ENCODE results near the gene TIGD4.

TIGD4 gene

DNA sequence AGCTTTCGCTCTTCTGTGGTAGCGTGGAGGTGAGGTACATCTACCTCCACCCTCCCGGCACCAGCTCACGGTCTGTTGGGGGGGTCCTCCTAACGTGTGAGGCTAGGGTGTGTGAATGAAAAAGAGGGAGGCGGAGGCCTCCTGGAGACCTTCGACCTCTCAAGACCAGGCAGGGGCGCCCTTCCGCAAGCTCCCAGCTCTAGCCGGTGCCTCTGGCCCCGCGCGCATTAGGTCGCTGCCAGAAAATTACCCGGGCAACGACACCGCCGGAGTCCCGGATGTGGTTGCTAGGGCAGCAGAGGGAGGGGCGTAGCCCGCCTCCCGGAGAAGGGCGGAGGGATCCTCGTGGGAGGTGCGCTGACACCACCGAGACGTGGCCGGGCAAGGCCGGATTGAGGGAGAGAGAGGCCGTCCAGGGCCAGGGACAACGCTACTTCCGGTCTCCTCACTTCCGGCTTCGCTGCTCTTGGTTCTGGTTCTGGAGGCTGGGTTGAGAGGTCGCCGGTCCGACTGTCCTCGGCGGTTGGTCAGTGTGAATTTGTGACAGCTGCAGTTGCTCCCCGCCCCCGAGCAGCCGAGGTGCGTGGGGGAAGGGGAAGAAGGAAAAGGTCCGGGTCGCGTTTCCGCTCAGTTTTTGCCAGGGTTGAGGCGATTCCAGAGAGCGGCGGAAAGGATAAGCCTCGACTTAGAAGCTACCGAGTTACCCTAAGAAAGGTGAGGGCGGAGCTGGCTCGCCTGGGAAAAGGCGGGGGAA lies at the start of gene TIGD4, which contains the start of gene ARFIP1:
Gene TIGD4 (minus strand): TSS at position 218 of the 754 bp plus-strand sequence. CDS start 8,726 bp downstream, outside the sequence.
Gene ARFIP1 (plus strand): TSS at position 442 of the 754 bp plus-strand sequence. CDS start 49,680 bp downstream, outside the sequence.
- peak within 1 kb of the TSS; percentile 75 for H3K4me3 ChIP-seq (ENCODE audit: low read depth, low read length)
- TF ChIP-seq, protein P1, sequence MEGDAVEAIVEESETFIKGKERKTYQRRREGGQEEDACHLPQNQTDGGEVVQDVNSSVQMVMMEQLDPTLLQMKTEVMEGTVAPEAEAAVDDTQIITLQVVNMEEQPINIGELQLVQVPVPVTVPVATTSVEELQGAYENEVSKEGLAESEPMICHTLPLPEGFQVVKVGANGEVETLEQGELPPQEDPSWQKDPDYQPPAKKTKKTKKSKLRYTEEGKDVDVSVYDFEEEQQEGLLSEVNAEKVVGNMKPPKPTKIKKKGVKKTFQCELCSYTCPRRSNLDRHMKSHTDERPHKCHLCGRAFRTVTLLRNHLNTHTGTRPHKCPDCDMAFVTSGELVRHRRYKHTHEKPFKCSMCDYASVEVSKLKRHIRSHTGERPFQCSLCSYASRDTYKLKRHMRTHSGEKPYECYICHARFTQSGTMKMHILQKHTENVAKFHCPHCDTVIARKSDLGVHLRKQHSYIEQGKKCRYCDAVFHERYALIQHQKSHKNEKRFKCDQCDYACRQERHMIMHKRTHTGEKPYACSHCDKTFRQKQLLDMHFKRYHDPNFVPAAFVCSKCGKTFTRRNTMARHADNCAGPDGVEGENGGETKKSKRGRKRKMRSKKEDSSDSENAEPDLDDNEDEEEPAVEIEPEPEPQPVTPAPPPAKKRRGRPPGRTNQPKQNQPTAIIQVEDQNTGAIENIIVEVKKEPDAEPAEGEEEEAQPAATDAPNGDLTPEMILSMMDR (IDR thresholded peaks at IDR 0.05; ENCODE audit: low read depth, low read length): peak; percentile 72
- peak within 1 kb of the TSS; percentile 86 for H3K27ac ChIP-seq
- no peaks in the 10 kb centered on the region for H3K9me3 ChIP-seq (ENCODE audit: severe bottlenecking)
- H3K36me3 ChIP-seq: peaks cover 11% of the 10 kb centered on the region
- DNase-seq: peak; percentile 100
- no peaks in the 10 kb centered on the region for H3K27me3 ChIP-seq (ENCODE audit: insufficient read depth, low read depth, severe bottlenecking)

DNA sequence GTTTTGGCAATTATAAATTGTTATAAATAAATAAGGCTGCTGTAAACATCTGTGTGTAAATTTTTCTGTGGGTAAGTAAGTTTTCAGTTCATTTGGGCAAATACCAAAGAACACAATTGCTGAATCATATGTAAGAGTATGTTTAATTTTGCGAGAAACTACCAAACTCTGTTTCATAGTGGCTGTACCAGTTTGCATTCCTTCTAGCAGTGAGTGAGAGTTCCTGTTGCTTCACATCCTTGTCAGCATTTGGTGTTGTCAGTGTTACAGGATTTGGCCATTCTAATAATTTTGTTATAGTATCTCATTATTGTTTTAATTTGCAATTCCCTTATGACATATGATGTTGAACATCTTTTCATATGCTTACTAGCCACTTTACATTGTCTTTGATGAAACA lies 48.6 kb upstream of the TIGD4 start:
- TF ChIP-seq, protein P1 (IDR thresholded peaks at IDR 0.05; ENCODE audit: low read depth, low read length): no peak
- no peak overlapping the region for H3K27ac ChIP-seq
- H3K36me3 ChIP-seq: peaks cover 12% of the 10 kb centered on the region
- no peak overlapping the region for H3K4me3 ChIP-seq (ENCODE audit: low read depth, low read length)
- no peak for DNase-seq
- no peaks in the 10 kb centered on the region for H3K9me3 ChIP-seq (ENCODE audit: severe bottlenecking)
- no peaks in the 10 kb centered on the region for H3K27me3 ChIP-seq (ENCODE audit: insufficient read depth, low read depth, severe bottlenecking)

GRCh38 chr4:152825336-152825735 lies 45.8 kb upstream of the TIGD4 start:
- no peaks in the 10 kb centered on the region for H3K27me3 ChIP-seq (ENCODE audit: insufficient read depth, low read depth, severe bottlenecking)

DNA sequence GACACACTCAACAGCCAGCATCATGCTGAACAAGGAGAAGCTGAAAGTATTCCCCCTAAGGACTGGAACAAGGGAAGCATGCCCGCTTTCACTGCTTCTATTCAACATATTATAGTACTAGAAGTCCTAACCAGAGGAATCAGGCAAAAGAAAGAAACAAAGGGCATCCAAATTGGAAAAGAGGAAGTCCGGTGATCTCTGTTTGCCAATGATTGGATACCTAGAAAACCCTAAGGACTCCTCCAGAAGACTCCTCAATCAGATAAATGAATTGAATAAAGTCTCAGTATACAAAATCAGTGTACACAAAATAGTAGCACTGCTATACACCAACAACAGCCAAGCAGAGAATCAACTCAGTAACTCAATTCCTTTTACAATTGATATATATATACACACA lies 45.0 kb upstream of the TIGD4 start:
- H3K27me3 ChIP-seq (ENCODE audit: insufficient read depth, low read depth, severe bottlenecking): no peaks in the 10 kb centered on the region
- peaks cover 5% of the 10 kb centered on the region for H3K9me3 ChIP-seq (ENCODE audit: severe bottlenecking)
- TF ChIP-seq, protein P1 (IDR thresholded peaks at IDR 0.05; ENCODE audit: low read depth, low read length): no peak
- H3K27ac ChIP-seq: no peak overlapping the region
- peaks cover 4% of the 10 kb centered on the region; the same call in 1 of the 2 replicates for H3K36me3 ChIP-seq
- H3K4me3 ChIP-seq (ENCODE audit: low read depth, low read length): no peak overlapping the region
- no peak for DNase-seq

More at GRCh38 chr4:152825336-152825735, 45.8 kb upstream of the TIGD4 start:
- peaks cover 3% of the 10 kb centered on the region; the same call in 1 of the 2 replicates for H3K36me3 ChIP-seq
- DNase-seq: no peak
- H3K27ac ChIP-seq: no peak overlapping the region
- no peak overlapping the region for H3K4me3 ChIP-seq (ENCODE audit: low read depth, low read length)
- peaks cover 3% of the 10 kb centered on the region for H3K9me3 ChIP-seq (ENCODE audit: severe bottlenecking)
- TF ChIP-seq, protein P1 (IDR thresholded peaks at IDR 0.05; ENCODE audit: low read depth, low read length): no peak

- no peak overlapping the region for H3K27ac ChIP-seq
- peaks cover 14% of the 10 kb centered on the region; the same call in 1 of the 2 replicates for H3K36me3 ChIP-seq
- H3K27me3 ChIP-seq (ENCODE audit: insufficient read depth, low read depth, severe bottlenecking): no peaks in the 10 kb centered on the region
- TF ChIP-seq, protein P1 (IDR thresholded peaks at IDR 0.05; ENCODE audit: low read depth, low read length): no peak
- peaks cover 7% of the 10 kb centered on the region for H3K9me3 ChIP-seq (ENCODE audit: severe bottlenecking)
- H3K4me3 ChIP-seq (ENCODE audit: low read depth, low read length): no peak overlapping the region
- DNase-seq: no peak
Measured at GRCh38 chr4:152822323-152822722, 42.8 kb upstream of the TIGD4 start.
